IMR-90 (cell line): ENCODE data around the gene STK31. TPM values are rescaled to one million over a fixed set of nuclear protein-coding genes. Genes with fewer than 3 reads are reported as not detected.

Experiments used
- ATAC-seq: fragments of 200-7000 bp; cut with Tn5 transposase; 2 replicates; pipeline ENCODE4 v1.9.1; 2020; ENCODE audit warnings: low read depth, mild to moderate bottlenecking, moderate library complexity
- BruUV-seq: library from RNA; stranded (reverse); fragments of 400-500 nt; replicated peaks from 2 replicates; lab custom pipeline; 2021; lab: Mats Ljungman, UMichigan
- CTCF ChIA-PET: fragments of 300-600 bp; formaldehyde crosslinking; extraction: SDS; loops from one replicate; lab custom pipeline; 2021; ENCODE audit warnings: antibody characterized with exemption; lab: Yijun Ruan, JAX
- POLR2A ChIA-PET: fragments of 300-600 bp; sonication (Branson Sonifier 250); formaldehyde crosslinking; loops from one replicate; lab custom pipeline; 2022; ENCODE audit warnings: antibody characterized with exemption; ENCODE audit not compliant: unreplicated experiment; lab: Charles Lee
- DNase-seq: peaks from one replicate; pipeline ENCODE4 v3.0.0; 2013
- H2AFZ ChIP-seq: replicated peaks from 2 replicates; pipeline ENCODE3; 2013; ENCODE audit warnings: low read length, mild to moderate bottlenecking; ENCODE audit not compliant: poor library complexity
- H2AK5ac ChIP-seq: 2 replicates; pipeline ENCODE4 v1.6.1; 2013; ENCODE audit warnings: low read depth, low read length, inconsistent platforms
- H2AK9ac ChIP-seq: replicated peaks from 2 replicates; pipeline ENCODE3; 2013; ENCODE audit warnings: mild to moderate bottlenecking, low read depth, low read length, moderate library complexity; ENCODE audit not compliant: poor library complexity
- H2BK120ac ChIP-seq: 2 replicates; pipeline ENCODE4 v1.6.1; 2013; ENCODE audit warnings: low read depth, low read length, inconsistent platforms
- H2BK15ac ChIP-seq: 3 replicates; pipeline ENCODE4 v1.6.1; 2013; ENCODE audit warnings: low read depth, low read length, inconsistent platforms
- H2BK20ac ChIP-seq: 2 replicates; pipeline ENCODE4 v1.6.1; 2013; ENCODE audit warnings: low read depth, mild to moderate bottlenecking, inconsistent platforms, low read length, moderate library complexity
- H2BK5ac ChIP-seq: 2 replicates; pipeline ENCODE4 v1.6.1; 2013; ENCODE audit warnings: mild to moderate bottlenecking, low read depth, low read length, inconsistent platforms; ENCODE audit not compliant: poor library complexity, severe bottlenecking
- H3K14ac ChIP-seq: replicated peaks from 2 replicates; pipeline ENCODE4 v1.6.1; 2013; ENCODE audit warnings: low read depth, low read length, inconsistent platforms
- H3K18ac ChIP-seq: 2 replicates; pipeline ENCODE4 v1.6.1; 2013; ENCODE audit warnings: low read depth, low read length, control low read depth
- H3K23ac ChIP-seq: 2 replicates; pipeline ENCODE4 v1.6.1; 2013; ENCODE audit warnings: low read depth, low read length, inconsistent platforms
- H3K27ac ChIP-seq: 2 replicates; pipeline ENCODE4 v1.5.1; 2013; ENCODE audit warnings: mild to moderate bottlenecking, control low read depth, low read length; ENCODE audit not compliant: insufficient read depth
- H3K27me3 ChIP-seq: 2 replicates; pipeline ENCODE4 v1.6.1; 2013; ENCODE audit warnings: low read length; ENCODE audit not compliant: control insufficient read depth, insufficient read depth
- H3K36me3 ChIP-seq: 2 replicates; pipeline ENCODE4 v1.6.1; 2013; ENCODE audit warnings: low read length, mixed read lengths; ENCODE audit not compliant: control insufficient read depth, insufficient read depth
- H3K4ac ChIP-seq: 2 replicates; pipeline ENCODE4 v1.6.1; 2013; ENCODE audit warnings: low read depth, low read length, inconsistent platforms
- H3K4me1 ChIP-seq: 2 replicates; pipeline ENCODE4 v1.6.1; 2013; ENCODE audit warnings: low read length, mixed read lengths; ENCODE audit not compliant: control insufficient read depth, insufficient read depth
- H3K4me2 ChIP-seq: 2 replicates; pipeline ENCODE4 v1.6.1; 2013; ENCODE audit warnings: low read depth, mild to moderate bottlenecking, control low read depth, low read length, moderate library complexity
- H3K4me3 ChIP-seq: 2 replicates; pipeline ENCODE4 v1.5.1; 2013; ENCODE audit warnings: low read depth, mild to moderate bottlenecking, control low read depth, low read length, moderate library complexity; ENCODE audit not compliant: insufficient read depth
- H3K56ac ChIP-seq: 2 replicates; pipeline ENCODE4 v1.6.1; 2013; ENCODE audit warnings: low read length, inconsistent platforms; ENCODE audit not compliant: insufficient read depth; ENCODE audit errors: extremely low read depth
- H3K79me1 ChIP-seq, 2 experiments: 2 replicates each; pipeline ENCODE4 v1.6.1; 2013; ENCODE audit warnings: low read length in 2 of 2, inconsistent platforms in 1 of 2, low read depth in 1 of 2
- H3K9ac ChIP-seq: 2 replicates; pipeline ENCODE4 v1.6.1; 2013; ENCODE audit warnings: low read depth, low read length, control low read depth
- H3K9me1 ChIP-seq: 2 replicates; pipeline ENCODE4 v1.6.1; 2013; ENCODE audit warnings: low read length, inconsistent platforms; ENCODE audit not compliant: insufficient read depth
- H3K9me3 ChIP-seq: 2 replicates; pipeline ENCODE4 v1.6.1; 2013; ENCODE audit warnings: low read length; ENCODE audit not compliant: control insufficient read depth, insufficient read depth
- H4K20me1 ChIP-seq: 2 replicates; pipeline ENCODE4 v1.6.1; 2013; ENCODE audit warnings: low read length, inconsistent platforms; ENCODE audit not compliant: insufficient read depth
- H4K5ac ChIP-seq: 2 replicates; pipeline ENCODE4 v1.6.1; 2013; ENCODE audit warnings: mild to moderate bottlenecking, low read depth, low read length, control low read depth
- H4K8ac ChIP-seq, 2 experiments: 2 replicates each; pipeline ENCODE4 v1.6.1; 2013; ENCODE audit warnings: low read depth in 2 of 2, low read length in 2 of 2, control low read depth in 1 of 2, inconsistent platforms in 1 of 2
- H4K91ac ChIP-seq: 2 replicates; pipeline ENCODE4 v1.6.1; 2013; ENCODE audit warnings: low read depth, low read length, inconsistent platforms; ENCODE audit not compliant: insufficient read depth
- BHLHE40 ChIP-seq: fragments of 150-350 bp; IDR thresholded peaks from 2 replicates; pipeline ENCODE4 v1.6.1; 2016; ENCODE audit warnings: mild to moderate bottlenecking, low read depth, low read length
- CEBPB ChIP-seq: IDR thresholded peaks from 2 replicates; pipeline ENCODE4 v1.6.1; 2012; ENCODE audit warnings: low read depth, low read length, improper control_type of control experiment
- FOS ChIP-seq: fragments of 150-350 bp; IDR thresholded peaks from 2 replicates; pipeline ENCODE4 v1.6.1; 2016; ENCODE audit warnings: low read depth, low read length
- MAFK ChIP-seq: IDR thresholded peaks from 2 replicates; pipeline ENCODE4 v1.6.1; 2012; ENCODE audit warnings: low read depth, low read length, improper control_type of control experiment
- MAZ ChIP-seq: IDR thresholded peaks from 2 replicates; pipeline ENCODE4 v1.6.1; 2012; ENCODE audit warnings: low read depth, mild to moderate bottlenecking, low read length, improper control_type of control experiment, moderate library complexity, borderline replicate concordance
- MXI1 ChIP-seq: IDR thresholded peaks from 2 replicates; pipeline ENCODE4 v1.6.1; 2012; ENCODE audit warnings: low read depth, mild to moderate bottlenecking, low read length, moderate library complexity, borderline replicate concordance
- WGBS, 2 experiments: methylation state at CpG; one replicate each; pipeline versions ENCODE4 v1.1.5 to v1.1.7; 2013; ENCODE audit warnings: missing lambda C conversion rate in 2 of 2; ENCODE audit not compliant: insufficient read length in 1 of 2; ENCODE audit errors: extremely low coverage in 2 of 2; 5-methylcytosine and 5-hydroxymethylcytosine counted together
- dilution Hi-C: fragments of 300-500 bp; cut with HindIII; formaldehyde crosslinking; loops from one replicate; pipeline ENCODE4 v1.14.3; 2018; ENCODE audit warnings: low sequenced_read_pairs; ENCODE audit not compliant: unreplicated experiment
- in situ Hi-C: fragments of 300-500 bp; cut with MboI; formaldehyde crosslinking; loops from 3 replicates; pipeline ENCODE4 v1.14.3; 2019; ENCODE audit warnings: low sequenced_read_pairs, inconsistent platforms, mixed read lengths
- intact Hi-C: fragments of 100-400 bp; cut with micrococcal nuclease; formaldehyde crosslinking; loops from 2 replicates; pipeline ENCODE4 v1.10.0; 2022
- polyA plus RNA-seq, 3 experiments: library from polyadenylated mRNA; depleted of rRNA; stranded (reverse); fragments of >200 nt; gene quantifications; 2 replicates each; pipeline ENCODE4 v1.2.3, GENCODE V29; 2012; ENCODE audit warnings: low replicate concordance in 1 of 3
- total RNA-seq: library from RNA; depleted of rRNA; stranded (reverse); fragments of >200 nt; gene quantifications from 2 replicates; pipeline ENCODE4 v1.2.3, GENCODE V29; 2012

Gene STK31
- total and polyA plus RNA-seq, 2 of the 4 experiments (the other 2 are of a cell fraction) = not detected

DNA sequence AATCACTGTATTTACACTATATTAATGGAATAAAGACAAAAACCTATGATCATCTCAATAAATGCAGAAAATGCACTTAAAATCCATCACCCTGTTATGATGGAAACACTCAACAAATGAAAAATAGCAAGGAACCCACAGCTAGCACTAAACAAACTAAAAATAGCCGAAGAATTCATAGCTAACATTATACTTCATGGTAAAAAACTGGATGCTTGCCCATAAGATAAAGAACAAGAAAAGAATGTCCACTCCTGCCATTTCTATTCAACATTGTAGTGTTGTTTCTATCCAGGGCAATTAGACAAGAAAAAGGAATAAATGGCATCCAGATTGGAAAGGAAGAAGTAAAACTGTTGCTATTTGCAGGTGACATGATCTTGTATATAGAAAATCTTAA lies 142.1 kb downstream of the STK31 start:
- ChIA-PET POLR2A (no interaction called here), CTCF (no interaction called here)
- no peak overlapping the region for H3K56ac ChIP-seq
- no peak overlapping the region for H4K91ac ChIP-seq
- H4K8ac ChIP-seq = no peak overlapping the region
- TF ChIP-seq FOS (no peak), BHLHE40 (no peak), CEBPB (no peak), MAZ (no peak), MXI1 (no peak), MAFK (no peak)
- no CpG with 5 or more reads among the region's 1 CpG for WGBS, 2 experiments
- no peak for ATAC-seq
- H4K20me1 ChIP-seq = no peaks in the 10 kb centered on the region
- no peak overlapping the region for H3K4ac ChIP-seq
- H2BK15ac ChIP-seq = no peak overlapping the region
- intact Hi-C loops (no loop called here), in situ Hi-C loops (loop anchor here (25.0 kb wide), 1 partner anchor 810 kb away; no protein-coding TSS in a partner anchor), dilution Hi-C loops (no loop called here)
- no peak overlapping the region for H2BK5ac ChIP-seq
- H3K14ac ChIP-seq = no peak overlapping the region
- no peaks in the 10 kb centered on the region for H3K9me1 ChIP-seq
- H3K23ac ChIP-seq = no peak overlapping the region
- no peaks in the 10 kb centered on the region for H3K9me3 ChIP-seq
- no peaks in the 10 kb centered on the region for H3K4me1 ChIP-seq
- no peak for DNase-seq
- H3K27me3 ChIP-seq = no peaks in the 10 kb centered on the region
- BruUV-seq = no TSS peak
- no peaks in the 10 kb centered on the region for H3K36me3 ChIP-seq
- no peak overlapping the region for H2BK120ac ChIP-seq
- H3K18ac ChIP-seq = no peak overlapping the region
- no peak overlapping the region for H2AK5ac ChIP-seq
- no peak overlapping the region for H2AK9ac ChIP-seq
- no peak overlapping the region for H4K5ac ChIP-seq
- no peak overlapping the region for H3K27ac ChIP-seq
- H3K4me3 ChIP-seq = no peak overlapping the region
- no peak overlapping the region for H3K9ac ChIP-seq
- no peak overlapping the region for H2BK20ac ChIP-seq
- H3K4me2 ChIP-seq = no peak overlapping the region
- H3K79me1 ChIP-seq = no peaks in the 10 kb centered on the region
- no peak overlapping the region for H2AFZ ChIP-seq
